Esophagus squamous epithelium (tissue), 4 donors: ENCODE measurements around the gene DTX3L.

Source experiments
- POLR2A ChIP-seq, 4 donors: fragments of 450-650 bp; IDR thresholded peaks; one replicate each; pipeline ENCODE4 v1.6.1; 2017; ENCODE audit warnings: antibody characterized with exemption in 4 of 4, mild to moderate bottlenecking in 4 of 4, moderate library complexity in 3 of 4
- TF ChIP-seq, protein P1 (sequence below), 6 experiments: fragments of 450-650 bp in 4 of 6; fragments of 200-600 bp in 2 of 6; sonication (generic) in 2 of 6; IDR thresholded peaks; one replicate each; pipeline ENCODE4 v1.5.1; 2016 to 2019; ENCODE audit warnings: antibody characterized with exemption in 6 of 6, mild to moderate bottlenecking in 4 of 6, moderate library complexity in 4 of 6

DNA sequence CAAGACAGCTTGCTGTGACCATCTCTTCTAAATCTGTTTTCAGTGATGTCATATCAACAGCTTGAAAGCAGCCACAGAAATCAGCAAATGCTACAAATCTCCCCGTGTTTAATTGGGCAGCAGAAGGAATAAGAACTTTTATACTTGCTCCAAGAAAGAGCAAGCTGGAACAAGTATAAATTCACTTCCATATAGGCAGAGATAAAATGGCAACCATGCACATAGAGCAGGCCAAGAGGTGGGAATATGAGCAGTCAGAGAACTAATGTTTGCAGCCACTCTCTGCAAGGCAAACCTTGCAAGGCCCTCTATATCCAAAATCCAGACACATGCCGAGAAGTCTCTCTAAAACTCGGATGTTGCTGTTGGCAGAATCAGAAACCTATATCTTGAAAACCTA is 16.1 kb upstream of the DTX3L start:
- no peak for TF ChIP-seq POLR2A (IDR thresholded peaks at IDR 0.05)
- TF ChIP-seq, protein P1, sequence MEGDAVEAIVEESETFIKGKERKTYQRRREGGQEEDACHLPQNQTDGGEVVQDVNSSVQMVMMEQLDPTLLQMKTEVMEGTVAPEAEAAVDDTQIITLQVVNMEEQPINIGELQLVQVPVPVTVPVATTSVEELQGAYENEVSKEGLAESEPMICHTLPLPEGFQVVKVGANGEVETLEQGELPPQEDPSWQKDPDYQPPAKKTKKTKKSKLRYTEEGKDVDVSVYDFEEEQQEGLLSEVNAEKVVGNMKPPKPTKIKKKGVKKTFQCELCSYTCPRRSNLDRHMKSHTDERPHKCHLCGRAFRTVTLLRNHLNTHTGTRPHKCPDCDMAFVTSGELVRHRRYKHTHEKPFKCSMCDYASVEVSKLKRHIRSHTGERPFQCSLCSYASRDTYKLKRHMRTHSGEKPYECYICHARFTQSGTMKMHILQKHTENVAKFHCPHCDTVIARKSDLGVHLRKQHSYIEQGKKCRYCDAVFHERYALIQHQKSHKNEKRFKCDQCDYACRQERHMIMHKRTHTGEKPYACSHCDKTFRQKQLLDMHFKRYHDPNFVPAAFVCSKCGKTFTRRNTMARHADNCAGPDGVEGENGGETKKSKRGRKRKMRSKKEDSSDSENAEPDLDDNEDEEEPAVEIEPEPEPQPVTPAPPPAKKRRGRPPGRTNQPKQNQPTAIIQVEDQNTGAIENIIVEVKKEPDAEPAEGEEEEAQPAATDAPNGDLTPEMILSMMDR (IDR thresholded peaks at IDR 0.05): no peak
